ENCODE data around the gene GALNT14.

The GALNT14 gene

GRCh38 chr2:31003749-31004148, 134.5 kb downstream of the GALNT14 start:
- DNase-seq: no peak

DNA sequence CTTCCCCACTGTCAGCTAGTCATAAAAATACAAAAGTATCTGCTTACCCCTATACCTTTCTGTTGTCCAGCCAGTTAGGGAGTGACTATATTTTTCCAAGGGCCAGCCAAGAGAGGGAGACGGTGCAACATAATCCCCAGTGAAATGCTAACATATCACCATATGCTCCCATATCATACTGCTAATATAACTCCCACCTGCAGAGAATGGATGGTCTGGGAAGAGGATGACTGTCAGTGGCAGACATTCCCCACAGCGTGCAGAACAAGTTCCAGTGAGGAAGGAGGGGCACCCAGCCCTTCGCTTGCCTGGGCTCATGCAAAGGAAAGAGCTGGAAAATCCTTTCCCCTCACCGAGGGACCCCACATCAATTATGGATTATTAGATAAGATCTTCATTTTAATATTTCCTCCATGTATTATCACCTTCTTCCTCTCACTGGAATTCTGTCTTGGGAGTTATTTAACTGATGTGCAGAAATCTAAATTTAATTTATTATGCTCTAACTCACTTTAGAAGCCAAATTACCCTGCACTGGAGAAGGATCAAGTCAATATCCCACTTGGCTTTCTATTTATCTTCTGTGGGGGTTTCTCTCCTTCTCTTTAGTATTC, 135.6 kb downstream of the GALNT14 start:
- DNase-seq: no peak

- DNase-seq: no peak
Observed at GRCh38 chr2:31000970-31001369, 137.3 kb downstream of the GALNT14 start.

GRCh38 chr2:30998672-30999071, 139.6 kb downstream of the GALNT14 start:
- DNase-seq: no peak

DNA sequence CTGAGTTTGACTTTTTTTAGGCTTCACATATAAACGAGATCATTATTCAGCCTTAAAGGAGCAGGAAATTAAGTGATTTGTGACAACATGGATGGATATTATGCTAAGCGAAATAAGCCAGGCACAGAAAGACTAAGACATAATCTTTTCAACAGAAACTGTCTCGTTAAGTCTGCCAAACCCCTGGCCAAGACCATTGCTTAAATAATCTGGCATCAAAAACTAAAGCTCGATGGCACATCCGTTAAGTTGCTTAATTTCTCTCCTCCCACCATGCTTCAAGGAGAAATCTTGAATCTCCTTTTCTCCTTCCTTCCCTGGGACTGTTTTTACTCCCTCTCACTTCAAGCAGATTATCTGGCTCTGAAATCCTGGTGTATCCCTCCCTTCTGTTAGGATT, 140.3 kb downstream of the GALNT14 start:
- no peak for DNase-seq

- no peak for DNase-seq
Observed at GRCh38 chr2:30994227-30995056, 143.8 kb downstream of the GALNT14 start.

- no peak for DNase-seq
Observed at GRCh38 chr2:30992781-30993180, 145.5 kb downstream of the GALNT14 start.

DNA sequence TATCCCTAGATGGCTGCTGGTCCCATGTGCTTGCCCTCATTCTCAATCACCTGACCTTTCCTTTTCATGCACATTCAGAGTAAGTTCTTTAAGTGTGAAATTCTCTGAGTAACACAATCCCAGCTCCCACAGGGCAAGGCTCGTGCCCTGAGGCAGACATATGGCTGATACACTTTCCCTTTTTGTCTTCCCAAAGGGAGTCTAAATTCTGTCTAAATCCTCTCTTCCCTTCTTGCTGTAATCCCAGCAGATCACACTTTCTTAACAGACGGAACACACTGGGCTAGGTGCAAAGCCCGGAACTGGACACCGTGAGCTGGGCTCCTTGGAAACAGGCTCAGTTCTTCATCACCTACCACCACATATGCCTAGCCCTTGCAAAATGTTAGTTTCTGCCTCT, 147.6 kb downstream of the GALNT14 start:
- DNase-seq: no peak

DNA sequence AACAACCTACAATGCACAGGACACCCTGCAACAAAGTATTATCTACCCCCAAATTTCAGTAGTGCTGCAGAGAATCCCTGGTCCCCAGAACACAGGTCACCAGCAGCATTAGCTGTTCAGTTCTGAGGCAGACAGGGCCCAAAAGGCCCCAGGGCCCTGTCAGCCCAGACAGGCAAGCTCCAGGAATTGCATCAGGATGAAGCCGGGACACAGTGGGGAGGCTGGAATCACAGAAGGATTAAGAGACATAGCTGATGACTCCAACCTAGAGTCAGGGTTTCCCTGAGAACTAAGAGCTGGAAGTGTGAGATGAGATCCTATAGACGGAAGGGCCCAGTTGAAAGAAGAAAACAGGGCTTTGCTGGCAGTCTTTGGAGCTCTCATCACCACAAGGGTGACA, 148.1 kb downstream of the GALNT14 start:
- DNase-seq: no peak

DNA sequence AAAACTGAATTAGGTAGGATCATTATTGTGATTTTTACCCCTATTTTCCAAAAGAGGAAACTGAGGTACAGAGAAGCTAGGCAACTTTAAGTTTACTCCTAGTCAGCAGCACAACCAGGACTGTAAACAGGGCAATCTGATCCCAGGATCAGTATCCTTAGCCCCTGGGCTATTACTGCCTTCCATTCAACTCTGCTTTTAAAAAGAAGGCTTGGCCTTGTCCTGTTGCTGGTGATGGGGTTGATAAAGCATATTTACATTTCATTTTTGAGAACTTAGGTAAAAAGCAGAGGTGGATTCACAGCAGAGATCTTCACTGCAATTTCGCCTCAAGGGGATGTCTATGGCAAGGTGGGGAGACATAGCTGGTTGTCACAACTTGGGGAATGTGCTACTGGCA, 148.5 kb downstream of the GALNT14 start:
- no peak for DNase-seq

DNA sequence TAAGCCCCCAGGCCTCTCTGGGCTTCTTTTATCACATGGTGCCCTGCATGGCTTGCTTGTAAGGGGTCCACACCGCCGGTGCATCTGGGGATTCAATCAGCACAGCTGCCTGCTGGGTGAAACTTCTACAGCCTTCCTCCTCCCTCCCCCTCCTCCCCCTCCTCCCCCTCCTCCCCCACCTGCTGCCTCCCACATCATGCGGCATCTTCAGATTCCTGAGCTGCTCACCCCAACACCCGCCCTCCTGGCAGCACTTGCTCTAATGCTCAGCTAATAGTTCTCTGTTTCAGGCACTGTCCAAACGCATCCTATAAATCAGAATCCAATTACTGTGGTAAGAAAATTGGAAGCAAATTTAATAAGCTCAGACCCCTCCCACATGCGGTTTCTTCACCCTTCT, 150.7 kb downstream of the GALNT14 start:
- DNase-seq: no peak

GRCh38 chr2:30986231-30986580, 152.0 kb downstream of the GALNT14 start:
- DNase-seq: no peak

DNA sequence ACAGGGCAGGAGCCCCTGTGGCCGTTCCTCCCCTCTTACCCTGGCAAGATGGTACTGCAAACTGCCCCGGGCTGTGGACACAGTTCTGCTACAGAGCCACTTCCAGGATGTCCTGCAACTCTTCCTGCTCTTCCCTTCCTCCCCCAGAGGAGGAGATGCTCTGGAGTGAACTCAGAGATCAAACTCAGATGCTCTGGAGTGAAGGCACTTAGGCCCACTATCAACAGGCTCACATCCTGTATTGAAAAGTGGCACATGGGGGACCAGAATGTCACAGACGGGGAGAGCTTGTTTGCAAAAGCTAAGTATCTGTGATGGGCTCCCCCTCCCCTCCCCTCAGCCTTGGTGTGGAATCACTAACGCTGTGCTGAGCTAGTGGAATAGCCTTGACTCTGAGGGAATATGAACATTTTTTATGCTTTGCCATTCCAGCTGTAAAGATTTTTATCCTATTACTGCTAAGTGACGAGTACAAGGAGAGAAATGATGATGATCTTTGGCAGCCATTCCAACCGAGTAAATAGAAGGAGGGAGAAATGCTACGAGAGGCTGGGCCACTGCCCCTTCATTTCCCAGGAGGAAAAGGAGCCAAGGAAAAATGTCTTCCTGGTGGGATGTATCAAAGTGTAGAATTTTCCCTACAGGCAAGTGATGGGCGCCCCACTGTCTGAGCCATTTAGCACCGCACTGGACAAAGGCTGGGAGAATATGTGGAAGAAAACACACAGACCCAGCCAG, 152.6 kb downstream of the GALNT14 start:
- DNase-seq: no peak

DNA sequence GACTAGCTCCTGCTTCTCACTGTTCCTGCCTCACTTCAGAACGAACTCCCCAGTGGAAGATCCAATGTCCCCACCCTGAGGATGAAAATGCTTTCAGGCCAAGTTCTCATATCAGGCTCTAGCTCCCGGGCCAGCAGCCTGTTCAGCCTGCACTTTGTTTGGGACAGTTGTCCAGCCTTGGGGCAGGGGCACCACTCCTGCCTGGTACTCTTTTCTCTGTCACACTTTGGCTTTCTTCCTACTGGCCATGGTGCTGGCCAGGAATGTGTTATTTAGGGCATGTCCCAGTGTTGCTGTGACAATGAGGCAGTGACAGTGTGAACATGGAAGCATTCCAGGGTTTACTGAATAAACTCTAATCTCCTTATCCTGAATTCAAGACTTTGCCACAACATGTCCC, 154.1 kb downstream of the GALNT14 start:
- no peak for DNase-seq

DNA sequence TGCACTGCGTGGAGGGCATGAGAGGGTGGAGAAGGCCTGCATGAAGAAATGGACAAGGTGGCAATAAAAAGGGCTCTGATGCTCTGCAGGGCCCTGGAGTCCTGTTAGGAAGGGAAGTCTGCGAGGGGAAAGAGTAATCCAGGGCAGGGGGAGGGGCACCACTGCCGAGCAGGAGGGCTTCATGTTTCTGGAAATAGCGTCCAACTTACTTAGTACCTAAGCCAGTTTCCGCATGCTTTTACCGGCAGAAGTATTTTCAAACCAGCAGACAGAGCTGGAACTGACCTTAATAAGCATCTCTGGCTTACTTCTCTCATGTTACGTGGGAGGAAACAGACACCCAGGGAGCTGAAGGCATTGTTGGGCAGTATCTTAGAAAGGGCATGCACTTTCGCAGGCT, 156.7 kb downstream of the GALNT14 start:
- no peak for DNase-seq

GRCh38 chr2:30981096-30981495, 157.1 kb downstream of the GALNT14 start:
- no peak for DNase-seq

- no peak for DNase-seq
Observed at GRCh38 chr2:30979822-30980245, 158.4 kb downstream of the GALNT14 start.

DNA sequence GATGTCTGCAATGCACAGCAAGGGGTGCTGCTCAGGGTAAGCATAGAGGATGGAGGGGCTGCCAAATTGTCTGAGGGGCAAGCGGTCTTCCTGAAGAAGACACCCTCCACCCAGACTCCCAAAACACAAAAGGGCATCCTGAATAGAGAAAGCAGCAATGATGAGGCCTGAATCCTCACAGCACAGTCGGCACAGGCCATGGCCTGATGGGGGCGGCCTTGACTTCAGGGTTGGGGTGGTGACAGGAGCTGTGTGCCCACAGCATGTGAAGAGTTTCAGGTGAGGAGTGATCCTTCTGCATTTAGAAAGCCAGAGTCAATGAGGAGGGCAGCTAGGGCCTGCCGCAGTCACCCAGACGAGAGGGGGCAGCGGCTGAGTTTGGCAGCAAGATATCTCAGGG, 159.4 kb downstream of the GALNT14 start:
- DNase-seq: no peak

- DNase-seq: no peak
Observed at GRCh38 chr2:30978044-30978443, 160.2 kb downstream of the GALNT14 start.

DNA sequence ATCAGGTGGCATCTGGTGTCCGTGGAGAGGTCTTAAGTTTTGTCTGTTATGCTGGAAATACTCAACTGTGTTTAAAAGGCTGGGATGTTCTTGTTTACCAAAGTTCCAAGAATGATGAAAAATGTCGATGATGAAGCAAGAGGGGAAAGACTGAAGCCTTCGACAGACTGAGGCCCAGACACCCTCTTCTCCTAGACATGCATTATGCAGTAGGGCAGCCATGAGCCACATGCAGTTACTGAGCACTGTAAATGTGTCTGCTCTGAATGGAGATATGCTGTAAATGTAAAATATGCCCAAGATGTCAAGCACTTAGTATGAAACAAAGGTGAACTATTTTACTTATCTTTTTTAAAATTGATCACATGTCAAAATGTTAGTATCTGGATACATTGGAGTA, 163.1 kb downstream of the GALNT14 start:
- no peak for DNase-seq

DNA sequence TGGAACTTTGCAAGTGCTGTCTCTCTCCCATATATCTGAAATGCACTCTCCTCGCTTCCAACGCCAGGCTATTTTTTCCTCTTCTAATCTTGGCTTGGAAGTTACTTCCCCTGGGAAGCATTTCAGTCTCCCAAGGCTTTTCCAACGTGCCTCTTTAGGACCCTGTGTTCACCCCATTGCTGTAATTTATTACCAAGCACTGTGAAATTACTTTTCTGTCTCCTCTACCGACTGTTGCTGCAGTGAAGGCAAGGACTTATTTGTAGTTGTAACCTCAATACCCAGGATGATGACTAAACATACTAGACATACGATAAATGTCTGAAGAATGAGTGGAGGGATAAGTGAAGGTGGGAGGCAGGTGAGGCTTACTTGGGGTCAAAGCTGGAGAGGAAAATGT, 163.7 kb downstream of the GALNT14 start:
- DNase-seq: no peak

- no peak for DNase-seq
Observed at GRCh38 chr2:30974092-30974491, 164.1 kb downstream of the GALNT14 start.

DNA sequence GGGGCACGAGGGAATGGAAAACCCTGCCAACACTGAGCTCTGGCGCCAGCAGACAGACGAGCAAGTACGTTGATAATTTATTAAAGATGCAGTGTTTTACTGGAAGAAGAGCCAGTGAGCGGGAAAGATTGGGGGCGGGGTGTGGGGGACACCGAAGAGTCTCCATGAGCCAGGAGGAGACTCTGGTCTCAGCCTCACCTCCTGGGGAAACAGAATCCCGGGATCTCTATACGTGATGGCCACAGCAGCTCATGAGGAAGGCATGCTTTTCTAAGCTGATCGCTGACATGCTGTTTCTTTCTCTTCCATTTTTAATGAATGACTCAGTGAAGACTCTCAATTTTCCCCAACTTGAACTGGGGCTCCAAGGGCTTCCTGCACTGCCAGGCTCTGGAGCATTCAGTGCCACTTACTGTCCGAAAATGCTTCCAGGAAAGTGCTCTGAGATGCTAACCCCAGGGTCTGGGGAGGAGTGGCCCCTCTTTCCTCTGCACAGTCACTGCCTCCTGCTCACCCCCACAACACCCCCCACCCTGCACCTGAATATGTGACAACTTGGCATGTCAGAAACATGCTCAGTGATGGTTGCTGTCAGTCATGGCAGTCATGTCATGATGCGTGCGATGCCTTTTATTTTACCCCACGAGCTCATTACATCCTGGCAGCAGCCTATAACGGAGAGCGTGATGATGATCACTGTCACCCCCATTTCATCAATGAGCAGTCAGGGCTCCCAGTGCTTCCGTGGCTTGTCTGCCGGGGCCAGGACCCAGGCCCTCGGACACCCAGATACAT, 166.8 kb downstream of the GALNT14 start:
- DNase-seq: no peak
